ENCODE data around the gene MTHFD2L.

Gene MTHFD2L

DNA sequence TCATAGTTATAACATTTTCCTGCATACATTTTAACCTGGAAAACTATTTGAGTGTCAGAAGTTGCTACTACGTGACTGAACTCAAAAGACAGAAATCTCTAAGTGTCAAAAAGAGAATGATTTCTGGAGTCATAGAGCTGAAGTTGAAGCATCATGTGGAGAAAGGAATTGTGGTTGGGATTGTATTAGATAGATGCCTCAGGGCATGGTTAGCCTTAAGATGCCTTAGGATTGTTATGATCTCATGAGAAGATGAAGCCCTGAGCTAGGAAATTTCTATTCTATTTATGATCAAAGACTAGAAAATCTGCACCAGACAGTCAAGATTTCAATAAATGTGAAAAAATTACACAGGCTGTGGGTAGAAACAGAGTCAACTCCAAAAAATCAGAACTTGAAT lies 170.6 kb downstream of the MTHFD2L start:
- H3K9ac ChIP-seq (ENCODE audit: low read length): no peak overlapping the region
- H3K18ac ChIP-seq (ENCODE audit: low read length): no peak overlapping the region
- no peak overlapping the region for H2BK120ac ChIP-seq (ENCODE audit: low read depth, low read length)
- H3K79me1 ChIP-seq (ENCODE audit: low read length): no peaks in the 10 kb centered on the region
- no peak overlapping the region for H3K23ac ChIP-seq (ENCODE audit: low read length)
- DNase-seq: no peak
- no peak overlapping the region for H3K27ac ChIP-seq (ENCODE audit: low read depth, low read length)
- H2BK5ac ChIP-seq (ENCODE audit: low read length): no peak overlapping the region
- no peaks in the 10 kb centered on the region for H3K79me2 ChIP-seq (ENCODE audit: control insufficient read depth, insufficient read depth, low read length)
- no peak overlapping the region for H2AK5ac ChIP-seq (ENCODE audit: low read length)
- H3K4me1 ChIP-seq (ENCODE audit: control insufficient read depth, low read depth, low read length): no peaks in the 10 kb centered on the region
- H4K5ac ChIP-seq (ENCODE audit: low read length): no peak overlapping the region
- no peaks in the 10 kb centered on the region for H3K27me3 ChIP-seq (ENCODE audit: insufficient read depth, low read length, poor library complexity)
- no peak overlapping the region for H3K56ac ChIP-seq (ENCODE audit: low read length)
- no peak overlapping the region for H4K8ac ChIP-seq (ENCODE audit: low read depth, low read length)
- H3K36me3 ChIP-seq (ENCODE audit: control insufficient read depth, insufficient read depth, low read length): no peaks in the 10 kb centered on the region
- no peak overlapping the region for H3K4ac ChIP-seq (ENCODE audit: low read depth, low read length)
- WGBS (ENCODE audit: extremely low coverage, insufficient coverage, low lambda C conversion rate): no CpG with 5 or more reads among the region's 1 CpG
- no peak overlapping the region for H2BK15ac ChIP-seq (replicated peaks; ENCODE audit: low read depth)
- H3K4me2 ChIP-seq (ENCODE audit: low read length): no peak overlapping the region
- H3K4me3 ChIP-seq (ENCODE audit: low read length): no peak overlapping the region

DNA sequence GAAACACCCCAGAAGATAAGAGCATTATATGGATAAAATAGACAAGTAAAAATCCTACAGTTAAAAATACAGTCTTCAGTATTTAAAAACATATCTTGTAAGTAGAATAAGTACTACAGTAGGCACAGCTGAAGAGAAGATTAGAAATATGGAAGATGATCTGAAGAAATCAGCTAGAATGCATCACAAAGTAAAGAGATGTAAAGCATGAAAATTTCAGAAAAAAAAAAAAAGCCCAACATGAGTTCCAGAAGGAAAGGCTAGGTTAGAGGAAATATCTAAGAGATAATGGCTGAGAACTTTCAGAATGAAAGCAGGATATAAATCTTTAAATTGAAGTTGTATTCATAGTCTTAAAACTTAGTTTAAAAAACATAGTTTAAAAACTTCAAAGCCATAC lies 171.4 kb downstream of the MTHFD2L start:
- Histone ChIP-seq H3K23ac (ENCODE audit: low read length) (no peak overlapping the region), H3K4me3 (ENCODE audit: low read length) (no peak overlapping the region), H3K79me2 (ENCODE audit: control insufficient read depth, insufficient read depth, low read length) (no peaks in the 10 kb centered on the region), H2BK120ac (ENCODE audit: low read depth, low read length) (no peak overlapping the region), H3K4ac (ENCODE audit: low read depth, low read length) (no peak overlapping the region), H2BK15ac (replicated peaks; ENCODE audit: low read depth) (no peak overlapping the region), H2AK5ac (ENCODE audit: low read length) (no peak overlapping the region), H3K4me2 (ENCODE audit: low read length) (no peak overlapping the region), H3K79me1 (ENCODE audit: low read length) (no peaks in the 10 kb centered on the region), H4K8ac (ENCODE audit: low read depth, low read length) (no peak overlapping the region), H3K56ac (ENCODE audit: low read length) (no peak overlapping the region), H3K18ac (ENCODE audit: low read length) (no peak overlapping the region), H3K9ac (ENCODE audit: low read length) (no peak overlapping the region), H3K27ac (ENCODE audit: low read depth, low read length) (no peak overlapping the region), H2BK5ac (ENCODE audit: low read length) (no peak overlapping the region), H3K36me3 (ENCODE audit: control insufficient read depth, insufficient read depth, low read length) (no peaks in the 10 kb centered on the region), H4K5ac (ENCODE audit: low read length) (no peak overlapping the region), H3K27me3 (ENCODE audit: insufficient read depth, low read length, poor library complexity) (no peaks in the 10 kb centered on the region), H3K4me1 (ENCODE audit: control insufficient read depth, low read depth, low read length) (no peaks in the 10 kb centered on the region)
- no peak for DNase-seq

DNA sequence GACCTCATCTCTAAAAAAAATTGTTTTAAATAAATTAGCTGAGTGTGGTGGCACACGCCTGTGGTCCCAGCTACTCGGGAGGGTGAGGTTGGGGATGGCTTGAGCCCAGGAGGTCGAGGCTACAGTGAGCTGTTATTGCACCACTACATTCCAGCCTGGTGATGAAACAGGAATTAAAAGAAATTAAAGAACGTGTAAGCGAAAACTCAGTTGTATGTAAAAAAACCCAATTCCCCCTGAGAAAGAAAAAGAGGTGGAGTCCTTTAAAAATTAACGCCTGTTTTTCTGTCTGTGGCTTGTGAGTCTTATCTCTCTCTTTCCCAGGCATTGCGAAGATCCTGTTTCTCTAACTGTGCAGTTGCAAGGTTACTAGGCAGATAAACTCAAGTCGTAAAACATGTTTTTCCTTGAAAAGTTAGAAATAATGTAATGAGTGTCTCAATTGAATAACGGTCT lies 172.4 kb downstream of the MTHFD2L start:
- H2BK120ac ChIP-seq (ENCODE audit: low read depth, low read length): no peak overlapping the region
- no peak overlapping the region for H2BK15ac ChIP-seq (replicated peaks; ENCODE audit: low read depth)
- no peak overlapping the region for H3K27ac ChIP-seq (ENCODE audit: low read depth, low read length)
- no peak overlapping the region for H4K5ac ChIP-seq (ENCODE audit: low read length)
- H4K8ac ChIP-seq (ENCODE audit: low read depth, low read length): no peak overlapping the region
- H3K4ac ChIP-seq (ENCODE audit: low read depth, low read length): no peak overlapping the region
- no peaks in the 10 kb centered on the region for H3K79me2 ChIP-seq (ENCODE audit: control insufficient read depth, insufficient read depth, low read length)
- H3K18ac ChIP-seq (ENCODE audit: low read length): no peak overlapping the region
- no CpG with 5 or more reads among the region's 9 CpGs for WGBS (ENCODE audit: extremely low coverage, insufficient coverage, low lambda C conversion rate)
- no peak overlapping the region for H3K56ac ChIP-seq (ENCODE audit: low read length)
- no peak overlapping the region for H3K4me2 ChIP-seq (ENCODE audit: low read length)
- no peaks in the 10 kb centered on the region for H3K27me3 ChIP-seq (ENCODE audit: insufficient read depth, low read length, poor library complexity)
- H3K4me3 ChIP-seq (ENCODE audit: low read length): no peak overlapping the region
- no peak overlapping the region for H2BK5ac ChIP-seq (ENCODE audit: low read length)
- no peaks in the 10 kb centered on the region for H3K4me1 ChIP-seq (ENCODE audit: control insufficient read depth, low read depth, low read length)
- H3K36me3 ChIP-seq (ENCODE audit: control insufficient read depth, insufficient read depth, low read length): no peaks in the 10 kb centered on the region
- H3K79me1 ChIP-seq (ENCODE audit: low read length): no peaks in the 10 kb centered on the region
- H3K9ac ChIP-seq (ENCODE audit: low read length): no peak overlapping the region
- no peak for DNase-seq
- no peak overlapping the region for H2AK5ac ChIP-seq (ENCODE audit: low read length)
- no peak overlapping the region for H3K23ac ChIP-seq (ENCODE audit: low read length)

DNA sequence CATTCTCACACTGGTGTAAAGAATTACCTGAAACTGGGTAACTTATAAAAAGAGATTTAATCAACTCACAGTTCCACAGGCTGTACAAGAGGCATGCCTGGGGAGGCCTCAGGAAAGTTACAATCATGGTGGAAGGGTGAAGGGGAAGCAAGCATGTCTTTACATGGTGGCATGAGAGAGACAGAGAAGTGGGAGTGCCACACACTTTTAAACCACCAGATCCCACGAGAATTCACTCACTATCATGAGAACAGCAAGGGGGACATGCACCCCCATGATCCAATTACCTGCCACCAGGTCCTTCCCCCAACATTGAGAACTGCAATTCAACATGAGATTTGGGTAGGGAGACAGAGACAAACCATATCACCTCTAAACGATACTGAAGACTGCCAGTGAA lies 173.3 kb downstream of the MTHFD2L start:
- Histone ChIP-seq H2BK15ac (replicated peaks; ENCODE audit: low read depth) (no peak overlapping the region), H3K9ac (ENCODE audit: low read length) (no peak overlapping the region), H3K27me3 (ENCODE audit: insufficient read depth, low read length, poor library complexity) (no peaks in the 10 kb centered on the region), H3K36me3 (ENCODE audit: control insufficient read depth, insufficient read depth, low read length) (no peaks in the 10 kb centered on the region), H3K23ac (ENCODE audit: low read length) (no peak overlapping the region), H3K4me3 (ENCODE audit: low read length) (no peak overlapping the region), H3K79me2 (ENCODE audit: control insufficient read depth, insufficient read depth, low read length) (no peaks in the 10 kb centered on the region), H3K4me1 (ENCODE audit: control insufficient read depth, low read depth, low read length) (no peaks in the 10 kb centered on the region), H2AK5ac (ENCODE audit: low read length) (no peak overlapping the region), H3K56ac (ENCODE audit: low read length) (no peak overlapping the region), H3K4me2 (ENCODE audit: low read length) (no peak overlapping the region), H3K4ac (ENCODE audit: low read depth, low read length) (no peak overlapping the region), H2BK120ac (ENCODE audit: low read depth, low read length) (no peak overlapping the region), H2BK5ac (ENCODE audit: low read length) (no peak overlapping the region), H3K18ac (ENCODE audit: low read length) (no peak overlapping the region), H4K5ac (ENCODE audit: low read length) (no peak overlapping the region), H4K8ac (ENCODE audit: low read depth, low read length) (no peak overlapping the region), H3K27ac (ENCODE audit: low read depth, low read length) (no peak overlapping the region), H3K79me1 (ENCODE audit: low read length) (no peaks in the 10 kb centered on the region)
- DNase-seq: no peak
- no CpG with 5 or more reads among the region's 2 CpGs for WGBS (ENCODE audit: extremely low coverage, insufficient coverage, low lambda C conversion rate)

DNA sequence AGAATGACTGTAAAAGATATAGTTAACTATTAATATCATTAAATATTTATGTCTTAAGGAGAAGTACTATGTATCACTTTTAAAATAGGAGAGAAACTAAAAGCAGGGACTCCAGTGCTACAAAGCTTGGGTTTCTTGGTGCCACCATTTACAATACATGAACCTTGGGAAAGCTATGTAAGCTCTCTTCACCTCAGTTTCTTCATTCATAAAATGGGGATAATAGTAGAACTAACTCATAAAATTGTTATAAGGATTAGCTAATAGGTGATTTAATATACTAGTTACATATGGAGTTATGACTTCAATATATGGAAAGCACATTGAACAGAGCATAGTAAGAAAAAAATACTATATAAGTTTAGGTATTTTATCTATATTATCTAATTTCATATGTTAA lies 174.0 kb downstream of the MTHFD2L start:
- H3K56ac ChIP-seq (ENCODE audit: low read length): no peak overlapping the region
- no peaks in the 10 kb centered on the region for H3K79me1 ChIP-seq (ENCODE audit: low read length)
- no peak overlapping the region for H4K8ac ChIP-seq (ENCODE audit: low read depth, low read length)
- no peak overlapping the region for H3K18ac ChIP-seq (ENCODE audit: low read length)
- no peak overlapping the region for H2AK5ac ChIP-seq (ENCODE audit: low read length)
- no peak overlapping the region for H2BK15ac ChIP-seq (replicated peaks; ENCODE audit: low read depth)
- no peaks in the 10 kb centered on the region for H3K27me3 ChIP-seq (ENCODE audit: insufficient read depth, low read length, poor library complexity)
- no peak overlapping the region for H2BK120ac ChIP-seq (ENCODE audit: low read depth, low read length)
- no peak overlapping the region for H3K4me2 ChIP-seq (ENCODE audit: low read length)
- H3K9ac ChIP-seq (ENCODE audit: low read length): no peak overlapping the region
- H3K4me3 ChIP-seq (ENCODE audit: low read length): no peak overlapping the region
- no peaks in the 10 kb centered on the region for H3K36me3 ChIP-seq (ENCODE audit: control insufficient read depth, insufficient read depth, low read length)
- DNase-seq: no peak
- H4K5ac ChIP-seq (ENCODE audit: low read length): no peak overlapping the region
- no peak overlapping the region for H3K27ac ChIP-seq (ENCODE audit: low read depth, low read length)
- H3K4ac ChIP-seq (ENCODE audit: low read depth, low read length): no peak overlapping the region
- no peaks in the 10 kb centered on the region for H3K4me1 ChIP-seq (ENCODE audit: control insufficient read depth, low read depth, low read length)
- H3K23ac ChIP-seq (ENCODE audit: low read length): no peak overlapping the region
- no peaks in the 10 kb centered on the region for H3K79me2 ChIP-seq (ENCODE audit: control insufficient read depth, insufficient read depth, low read length)
- no peak overlapping the region for H2BK5ac ChIP-seq (ENCODE audit: low read length)

DNA sequence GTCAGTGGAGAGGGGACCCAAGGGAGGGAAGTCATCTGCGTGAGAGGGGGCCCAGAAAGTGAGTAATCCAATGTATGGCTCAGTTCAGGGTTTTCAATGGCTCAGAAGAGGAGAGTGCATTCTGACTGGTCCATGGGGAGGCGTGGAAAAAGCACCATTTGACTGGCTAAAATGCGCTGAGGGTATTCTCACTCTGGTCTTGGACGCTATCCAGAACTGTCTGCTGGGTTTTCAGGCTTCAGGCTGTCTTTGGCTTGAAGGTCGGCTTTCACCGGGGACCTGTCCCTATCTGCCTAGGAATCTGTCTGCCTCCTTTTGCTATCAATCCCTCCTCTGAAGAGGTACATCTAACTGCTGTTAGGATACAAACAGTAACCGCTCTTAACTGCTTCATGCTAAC lies 176.7 kb downstream of the MTHFD2L start:
- DNase-seq: no peak
- Histone ChIP-seq H3K4ac (ENCODE audit: low read depth, low read length) (no peak overlapping the region), H3K27ac (ENCODE audit: low read depth, low read length) (no peak overlapping the region), H2BK5ac (ENCODE audit: low read length) (no peak overlapping the region), H3K4me3 (ENCODE audit: low read length) (no peak overlapping the region), H2AK5ac (ENCODE audit: low read length) (no peak overlapping the region), H3K27me3 (ENCODE audit: insufficient read depth, low read length, poor library complexity) (no peaks in the 10 kb centered on the region), H2BK120ac (ENCODE audit: low read depth, low read length) (no peak overlapping the region), H3K4me2 (ENCODE audit: low read length) (no peak overlapping the region), H4K5ac (ENCODE audit: low read length) (no peak overlapping the region), H3K4me1 (ENCODE audit: control insufficient read depth, low read depth, low read length) (no peaks in the 10 kb centered on the region), H3K79me2 (ENCODE audit: control insufficient read depth, insufficient read depth, low read length) (no peaks in the 10 kb centered on the region), H3K18ac (ENCODE audit: low read length) (no peak overlapping the region), H3K79me1 (ENCODE audit: low read length) (no peaks in the 10 kb centered on the region), H3K36me3 (ENCODE audit: control insufficient read depth, insufficient read depth, low read length) (no peaks in the 10 kb centered on the region), H4K8ac (ENCODE audit: low read depth, low read length) (no peak overlapping the region), H3K23ac (ENCODE audit: low read length) (no peak overlapping the region), H3K9ac (ENCODE audit: low read length) (no peak overlapping the region), H3K56ac (ENCODE audit: low read length) (no peak overlapping the region), H2BK15ac (replicated peaks; ENCODE audit: low read depth) (no peak overlapping the region)
- WGBS (ENCODE audit: extremely low coverage, insufficient coverage, low lambda C conversion rate): no CpG with 5 or more reads among the region's 7 CpGs
